Cardiac muscle cell (in vitro differentiated cells and primary cell): ENCODE results near the gene MTCL3.
"Not testable (repeated sequence)": the region's sequence is repeated elsewhere in the genome, so short reads cannot be mapped to it uniquely, and the experiment has no call there.

Experiments used
- DNase-seq, 2 donors: peaks; one replicate each; pipeline versions ENCODE4 v3.0.0 to v3.0.0-alpha.2; 2010 to 2017; ENCODE audit warnings: low read depth in 1 of 2, low spot score in 1 of 2
- H3K27ac ChIP-seq: fragments of 200-600 bp; sonication (generic); 2 replicates; pipeline ENCODE4 v1.5.1; 2016
- H3K27me3 ChIP-seq: fragments of 200-600 bp; sonication (generic); 2 replicates; pipeline ENCODE4 v1.6.0; 2016; ENCODE audit warnings: control low read depth
- H3K36me3 ChIP-seq: fragments of 200-600 bp; sonication (generic); 2 replicates; pipeline ENCODE4 v1.5.1; 2016; ENCODE audit warnings: control low read depth
- H3K4me1 ChIP-seq: fragments of 200-600 bp; sonication (generic); 2 replicates; pipeline ENCODE4 v1.8.1; 2017; ENCODE audit warnings: low read depth, mild to moderate bottlenecking, mixed run types
- H3K4me3 ChIP-seq: fragments of 200-600 bp; sonication (generic); 2 replicates; pipeline ENCODE4 v1.5.1; 2016; ENCODE audit warnings: mild to moderate bottlenecking
- H3K9me3 ChIP-seq: fragments of 200-600 bp; sonication (generic); 2 replicates; pipeline ENCODE4 v1.5.1; 2017; ENCODE audit warnings: low read depth, mild to moderate bottlenecking, control low read depth
- CTCF ChIP-seq: IDR thresholded peaks from 2 replicates; pipeline ENCODE4 v1.5.1; 2012; ENCODE audit warnings: low read depth, mild to moderate bottlenecking, low read length

The MTCL3 gene

GRCh38 chr6:127441881-127442280, 77.3 kb downstream of the MTCL3 start:
- Histone ChIP-seq H3K27me3 (no peaks in the 10 kb centered on the region), H3K9me3 (no peaks in the 10 kb centered on the region), H3K4me3 (no peak overlapping the region), H3K36me3 (no peaks in the 10 kb centered on the region), H3K27ac (no peak overlapping the region), H3K4me1 (no peaks in the 10 kb centered on the region)
- TF ChIP-seq CTCF, result no peak
- no peak for DNase-seq

GRCh38 chr6:127439718-127440117, 79.4 kb downstream of the MTCL3 start:
- Histone ChIP-seq H3K4me3 (no peak overlapping the region), H3K27me3 (no peaks in the 10 kb centered on the region), H3K4me1 (no peaks in the 10 kb centered on the region), H3K27ac (no peak overlapping the region), H3K36me3 (no peaks in the 10 kb centered on the region), H3K9me3 (no peaks in the 10 kb centered on the region)
- TF ChIP-seq CTCF, result no peak
- no peak for DNase-seq

GRCh38 chr6:127436578-127437110, 82.5 kb downstream of the MTCL3 start:
- Histone ChIP-seq H3K27ac (no peak overlapping the region), H3K4me1 (no peaks in the 10 kb centered on the region), H3K9me3 (no peaks in the 10 kb centered on the region), H3K36me3 (no peaks in the 10 kb centered on the region), H3K27me3 (no peaks in the 10 kb centered on the region), H3K4me3 (no peak overlapping the region)
- no peak for TF ChIP-seq CTCF
- DNase-seq, result peak in 1 of 2 donors; percentile 8

GRCh38 chr6:127435626-127436220, 83.4 kb downstream of the MTCL3 start:
- no peaks in the 10 kb centered on the region for H3K36me3 ChIP-seq
- no peak overlapping the region for H3K27ac ChIP-seq
- TF ChIP-seq CTCF, result no peak
- no peaks in the 10 kb centered on the region for H3K9me3 ChIP-seq
- no peak overlapping the region for H3K4me3 ChIP-seq
- no peaks in the 10 kb centered on the region for H3K27me3 ChIP-seq
- H3K4me1 ChIP-seq, result no peaks in the 10 kb centered on the region
- no peak for DNase-seq

GRCh38 chr6:127434651-127435050, 84.5 kb downstream of the MTCL3 start:
- Histone ChIP-seq H3K9me3 (no peaks in the 10 kb centered on the region), H3K4me3 (no peak overlapping the region), H3K27ac (no peak overlapping the region), H3K4me1 (no peaks in the 10 kb centered on the region), H3K36me3 (no peaks in the 10 kb centered on the region), H3K27me3 (no peaks in the 10 kb centered on the region)
- TF ChIP-seq CTCF, result no peak
- DNase-seq, result no peak

- DNase-seq, H3K4me1 ChIP-seq, H3K4me3 ChIP-seq, H3K27ac ChIP-seq, H3K9me3 ChIP-seq, H3K27me3 ChIP-seq, H3K36me3 ChIP-seq: not testable (repeated sequence)
Measured at GRCh38 chr6:127428562-127428961, 90.6 kb downstream of the MTCL3 start.
